MM.1S (cell line): ENCODE results near the gene F11R.
A peak's percentile ranks its signal among the peaks of the same experiment; 100 is the strongest.

Experiments
- DNase-seq: peaks from one replicate; pipeline ENCODE4 v3.0.0-alpha.2; 2015
- H2AFZ ChIP-seq: fragments of 300-600 bp; sonication (generic); 2 replicates; pipeline ENCODE4 v1.6.0; 2016; ENCODE audit warnings: antibody characterized with exemption, low read length
- H3F3A ChIP-seq: fragments of 300-600 bp; sonication (generic); 2 replicates; pipeline ENCODE4 v1.6.1; 2016; ENCODE audit warnings: mild to moderate bottlenecking, antibody characterized with exemption, low read length, moderate library complexity, mixed read lengths; ENCODE audit not compliant: insufficient read depth
- H3K27ac ChIP-seq: fragments of 300-600 bp; sonication (generic); 2 replicates; pipeline ENCODE4 v1.5.1; 2016; ENCODE audit warnings: mild to moderate bottlenecking, low read length
- H3K27me3 ChIP-seq: fragments of 300-600 bp; sonication (generic); replicated peaks from 2 replicates; pipeline ENCODE4 v1.6.0; 2016; ENCODE audit warnings: low read length; ENCODE audit not compliant: insufficient read depth
- H3K36me3 ChIP-seq: fragments of 300-600 bp; sonication (generic); replicated peaks from 2 replicates; pipeline ENCODE4 v1.6.1; 2016; ENCODE audit warnings: mild to moderate bottlenecking, low read length, mixed read lengths; ENCODE audit not compliant: insufficient read depth
- H3K4me1 ChIP-seq: fragments of 300-600 bp; sonication (generic); 2 replicates; pipeline ENCODE4 v1.6.1; 2016; ENCODE audit warnings: low read length, mixed read lengths
- H3K4me2 ChIP-seq: fragments of 300-600 bp; sonication (generic); 2 replicates; pipeline ENCODE4 v1.6.0; 2016; ENCODE audit warnings: low read depth, low read length
- H3K4me3 ChIP-seq: fragments of 300-600 bp; sonication (generic); 2 replicates; pipeline ENCODE4 v1.5.1; 2016; ENCODE audit warnings: low read length, mixed read lengths
- H3K79me2 ChIP-seq: fragments of 300-600 bp; sonication (generic); 2 replicates; pipeline ENCODE4 v1.6.1; 2016; ENCODE audit warnings: mixed run types, low read length, mixed read lengths
- H3K9ac ChIP-seq: fragments of 300-600 bp; sonication (generic); 2 replicates; pipeline ENCODE4 v1.6.1; 2016; ENCODE audit warnings: low read length, mixed read lengths
- H3K9me2 ChIP-seq: fragments of 300-600 bp; sonication (generic); replicated peaks from 2 replicates; pipeline ENCODE4 v1.6.1; 2016; ENCODE audit warnings: mild to moderate bottlenecking, low read length, mixed read lengths; ENCODE audit not compliant: insufficient read depth
- H3K9me3 ChIP-seq: fragments of 300-600 bp; sonication (generic); replicated peaks from 2 replicates; pipeline ENCODE4 v1.6.1; 2016; ENCODE audit warnings: mild to moderate bottlenecking, low read length, mixed read lengths; ENCODE audit not compliant: insufficient read depth
- H4K20me1 ChIP-seq: fragments of 300-600 bp; sonication (generic); 2 replicates; pipeline ENCODE4 v1.6.1; 2016; ENCODE audit warnings: mild to moderate bottlenecking, low read length, moderate library complexity, mixed read lengths; ENCODE audit not compliant: insufficient read depth
- CTCF ChIP-seq: fragments of 300-600 bp; sonication (generic); IDR thresholded peaks from 2 replicates; pipeline ENCODE4 v1.5.1; 2016; ENCODE audit warnings: antibody characterized with exemption, low read length, mixed read lengths
- EZH2 ChIP-seq: fragments of 300-600 bp; sonication (generic); optimal IDR thresholded peaks from 2 replicates; pipeline ENCODE3; 2017; ENCODE audit warnings: low read depth, mild to moderate bottlenecking, antibody characterized with exemption, low read length, mixed read lengths
- EZH2phosphoT487 ChIP-seq: fragments of 300-600 bp; sonication (generic); IDR thresholded peaks from 2 replicates; pipeline ENCODE4 v1.6.1; 2018; ENCODE audit warnings: antibody characterized with exemption, low read length

F11R gene

GRCh38 chr1:160953030-160953429 lies 67.9 kb downstream of the F11R start:
- no peak overlapping the region for H3K27ac ChIP-seq
- H4K20me1 ChIP-seq = no peaks in the 10 kb centered on the region

GRCh38 chr1:160952129-160952510 lies 68.8 kb downstream of the F11R start:
- H3K9ac ChIP-seq = no peak overlapping the region
- H3K9me3 ChIP-seq = no peaks in the 10 kb centered on the region
- peaks cover 24% of the 10 kb centered on the region for H3K4me1 ChIP-seq
- H2AFZ ChIP-seq = peak overlapping the region; percentile 8
- H3K79me2 ChIP-seq = no peaks in the 10 kb centered on the region
- DNase-seq = peak; percentile 65
- peak overlapping the region; percentile 23; the same call in 1 of the 2 replicates for H3K27ac ChIP-seq
- peak overlapping the region; percentile 4; the same call in 1 of the 2 replicates for H3K4me2 ChIP-seq
- no peaks in the 10 kb centered on the region for H3K36me3 ChIP-seq
- H4K20me1 ChIP-seq = no peaks in the 10 kb centered on the region
- H3K4me3 ChIP-seq = no peak overlapping the region
- TF ChIP-seq CTCF = no peak
- no peak for TF ChIP-seq EZH2
- no peak for TF ChIP-seq EZH2phosphoT487
- H3K9me2 ChIP-seq = no peaks in the 10 kb centered on the region
- H3F3A ChIP-seq = peaks cover 7% of the 10 kb centered on the region; the same call in 1 of the 2 replicates
- no peaks in the 10 kb centered on the region for H3K27me3 ChIP-seq

More at GRCh38 chr1:160953030-160953429, 67.9 kb downstream of the F11R start:
- no peak overlapping the region for H2AFZ ChIP-seq
- H3K4me2 ChIP-seq = no peak overlapping the region
- TF ChIP-seq EZH2 (no peak), EZH2phosphoT487 (no peak), CTCF (no peak)
- H3K9me3 ChIP-seq = no peaks in the 10 kb centered on the region
- no peak overlapping the region for H3K4me3 ChIP-seq
- no peak for DNase-seq
- H3F3A ChIP-seq = peaks cover 7% of the 10 kb centered on the region; the same call in 1 of the 2 replicates
- no peaks in the 10 kb centered on the region for H3K9me2 ChIP-seq
- peaks cover 24% of the 10 kb centered on the region for H3K4me1 ChIP-seq
- H3K9ac ChIP-seq = no peak overlapping the region
- H3K79me2 ChIP-seq = no peaks in the 10 kb centered on the region
- no peaks in the 10 kb centered on the region for H3K36me3 ChIP-seq
- no peaks in the 10 kb centered on the region for H3K27me3 ChIP-seq

GRCh38 chr1:160951443-160952128 lies 69.4 kb downstream of the F11R start:
- TF ChIP-seq EZH2 (no peak), EZH2phosphoT487 (no peak), CTCF (peak; percentile 96)
- H3K4me1 ChIP-seq = peaks cover 24% of the 10 kb centered on the region

More at GRCh38 chr1:160951443-160952128, 69.4 kb downstream of the F11R start:
- Histone ChIP-seq H3K27me3 (no peaks in the 10 kb centered on the region), H3F3A (peaks cover 7% of the 10 kb centered on the region; the same call in 1 of the 2 replicates), H3K36me3 (no peaks in the 10 kb centered on the region), H4K20me1 (no peaks in the 10 kb centered on the region), H2AFZ (peak overlapping the region; percentile 8), H3K4me3 (no peak overlapping the region), H3K79me2 (no peaks in the 10 kb centered on the region), H3K9me2 (no peaks in the 10 kb centered on the region), H3K9ac (no peak overlapping the region), H3K27ac (peak overlapping the region; percentile 23; the same call in 1 of the 2 replicates), H3K9me3 (no peaks in the 10 kb centered on the region), H3K4me2 (peak overlapping the region; percentile 4; the same call in 1 of the 2 replicates)
- DNase-seq = peak; percentile 89
